Caco-2 (cell line): ENCODE measurements around the gene GSE1. TPM values are rescaled to one million over a fixed set of nuclear protein-coding genes. Genes with fewer than 3 reads are reported as not detected.

Source experiments
- BruUV-seq: library from RNA; stranded (reverse); fragments of 400-500 nt; replicated peaks from 2 replicates; lab custom pipeline; 2021; lab: Mats Ljungman, UMichigan
- CTCF ChIA-PET: fragments of 300-600 bp; sonication (Branson Sonifier 250); formaldehyde crosslinking; loops from one replicate; lab custom pipeline; 2022; ENCODE audit warnings: antibody characterized with exemption; lab: Charles Lee
- POLR2A ChIA-PET: fragments of 300-600 bp; sonication (Branson Sonifier 250); formaldehyde crosslinking; loops from one replicate; lab custom pipeline; 2022; ENCODE audit warnings: antibody characterized with exemption; lab: Charles Lee
- DNase-seq, 2 experiments: peaks; one replicate each; pipeline versions ENCODE4 v3.0.0 to v3.0.0-alpha.2; 2020 to 2022
- H3K27me3 ChIP-seq: replicated peaks from 2 replicates; pipeline ENCODE4 v1.6.0; 2011; ENCODE audit warnings: low read length; ENCODE audit not compliant: control insufficient read depth, insufficient read depth
- H3K36me3 ChIP-seq: 2 replicates; pipeline ENCODE4 v1.5.1; 2011; ENCODE audit warnings: low read length; ENCODE audit not compliant: control insufficient read depth, insufficient read depth
- H3K4me1 ChIP-seq: fragments of 250-450 bp; sonication (Bioruptor Pico); 2 replicates; pipeline ENCODE4 v1.5.1; 2020; ENCODE audit warnings: mild to moderate bottlenecking
- H3K4me3 ChIP-seq: 2 replicates; pipeline ENCODE4 v1.5.1; 2011; ENCODE audit warnings: low read depth, mild to moderate bottlenecking, control low read depth, low read length
- H3K9me3 ChIP-seq: fragments of 250-450 bp; sonication (Bioruptor Pico); 2 replicates; pipeline ENCODE4 v1.5.1; 2020; ENCODE audit warnings: mild to moderate bottlenecking, moderate library complexity
- H3K27ac Mint-ChIP-seq: one replicate; pipeline ENCODE4 v1.8.0; 2022; ENCODE audit warnings: mixed read lengths; ENCODE audit not compliant: unreplicated experiment
- H3K27me3 Mint-ChIP-seq: one replicate; pipeline ENCODE4 v1.8.0; 2022; ENCODE audit warnings: mixed read lengths; ENCODE audit not compliant: insufficient read depth, unreplicated experiment
- H3K36me3 Mint-ChIP-seq: one replicate; pipeline ENCODE4 v1.8.0; 2022; ENCODE audit warnings: mild to moderate bottlenecking, mixed read lengths; ENCODE audit not compliant: insufficient read depth, unreplicated experiment
- H3K4me1 Mint-ChIP-seq: one replicate; pipeline ENCODE4 v1.8.0; 2022; ENCODE audit warnings: low read depth, mixed read lengths; ENCODE audit not compliant: unreplicated experiment
- H3K4me3 Mint-ChIP-seq: one replicate; pipeline ENCODE4 v1.8.0; 2022; ENCODE audit warnings: mild to moderate bottlenecking, moderate library complexity, mixed read lengths; ENCODE audit not compliant: unreplicated experiment
- H3K9me3 Mint-ChIP-seq: one replicate; pipeline ENCODE4 v1.8.0; 2022; ENCODE audit warnings: mixed read lengths; ENCODE audit not compliant: unreplicated experiment
- intact Hi-C: fragments of 100-400 bp; cut with micrococcal nuclease; formaldehyde crosslinking; loops from one replicate; pipeline ENCODE4 v1.10.0; 2022; ENCODE audit not compliant: unreplicated experiment
- total RNA-seq: library from RNA; stranded (reverse); gene quantifications from 2 replicates; pipeline ENCODE4 v1.2.3, GENCODE V29; 2022
- TF ChIP-seq, protein P1 (sequence below), 2 experiments: fragments of 200-600 bp in 1 of 2; IDR thresholded peaks; 1 replicate in 1 of 2; 2 replicates in 1 of 2; pipeline versions ENCODE4 v1.5.1 to v1.8.0; 2011 to 2022; ENCODE audit warnings: antibody characterized with exemption in 1 of 2, control low read depth in 1 of 2, inconsistent platforms in 1 of 2, low read depth in 1 of 2, low read length in 1 of 2, mild to moderate bottlenecking in 1 of 2, moderate library complexity in 1 of 2; ENCODE audit not compliant: insufficient read depth in 1 of 2, severe bottlenecking in 1 of 2, unreplicated experiment in 1 of 2

Gene GSE1
- total RNA-seq, 1 experiment from 2014 or later = 142 TPM

DNA sequence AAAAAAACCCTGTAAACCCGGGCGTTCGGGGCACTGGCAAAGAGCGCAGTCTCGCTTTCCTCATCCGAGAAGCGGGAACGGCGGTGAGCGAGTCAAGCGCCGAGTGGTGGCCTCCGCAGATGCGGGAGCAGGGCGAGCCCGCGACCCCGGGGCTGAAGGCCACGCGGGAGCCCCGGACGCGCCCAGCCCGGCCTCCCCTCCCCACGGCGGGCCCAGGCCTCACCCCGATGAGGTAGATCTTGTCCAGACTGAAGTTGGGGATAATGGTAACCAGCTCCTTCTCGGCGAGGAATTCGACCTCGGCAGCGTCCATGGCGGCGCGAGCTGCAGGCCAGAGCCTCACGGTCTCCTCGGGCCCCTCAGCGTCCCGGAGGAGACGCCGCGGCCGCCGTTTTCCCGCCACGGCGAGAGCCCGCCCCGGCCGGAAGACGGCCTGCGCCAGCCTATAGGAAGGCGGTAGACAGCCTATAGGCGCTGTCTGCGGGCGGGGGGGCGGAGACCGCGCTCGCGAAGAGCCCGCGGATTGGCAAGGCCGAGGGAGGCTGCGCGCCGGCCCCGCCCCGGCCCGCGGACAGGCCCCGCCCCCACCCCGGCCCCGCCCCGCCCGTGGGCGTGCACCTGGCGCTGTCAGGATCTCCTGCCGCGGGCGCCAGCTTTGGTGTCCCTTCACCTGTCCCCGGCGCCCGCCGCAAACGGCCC lies 75.6 kb downstream of the GSE1 start, which contains the start of gene GINS2:
TSS of gene GINS2 (minus strand) at position 369 of the 699 bp plus-strand sequence. CDS start at position 313, 56 bp downstream.
- BruUV-seq = no TSS peak
- peak within 1 kb of the TSS; percentile 66 for H3K27ac Mint-ChIP-seq
- POLR2A ChIA-PET = interaction anchor here (0.6 to 1.1 kb wide), 4 partner anchors 10 to 137 kb away, joined by 3 to 7 read pairs (median 3); partner anchors contain the start of gene GSE1
- CTCF ChIA-PET = interaction anchor here (0.6 to 2.7 kb wide), 10 partner anchors 13 to 153 kb away, joined by 3 to 16 read pairs (median 4); partner anchors contain the start of gene GSE1
- Histone ChIP-seq H3K9me3 (no peaks in the 10 kb centered on the region), H3K4me1 (peaks cover 32% of the 10 kb centered on the region), H3K27me3 (no peaks in the 10 kb centered on the region), H3K36me3 (peaks cover 3% of the 10 kb centered on the region; the same call in 1 of the 2 replicates), H3K4me3 (peak within 1 kb of the TSS; percentile 96)
- TF ChIP-seq, protein P1, sequence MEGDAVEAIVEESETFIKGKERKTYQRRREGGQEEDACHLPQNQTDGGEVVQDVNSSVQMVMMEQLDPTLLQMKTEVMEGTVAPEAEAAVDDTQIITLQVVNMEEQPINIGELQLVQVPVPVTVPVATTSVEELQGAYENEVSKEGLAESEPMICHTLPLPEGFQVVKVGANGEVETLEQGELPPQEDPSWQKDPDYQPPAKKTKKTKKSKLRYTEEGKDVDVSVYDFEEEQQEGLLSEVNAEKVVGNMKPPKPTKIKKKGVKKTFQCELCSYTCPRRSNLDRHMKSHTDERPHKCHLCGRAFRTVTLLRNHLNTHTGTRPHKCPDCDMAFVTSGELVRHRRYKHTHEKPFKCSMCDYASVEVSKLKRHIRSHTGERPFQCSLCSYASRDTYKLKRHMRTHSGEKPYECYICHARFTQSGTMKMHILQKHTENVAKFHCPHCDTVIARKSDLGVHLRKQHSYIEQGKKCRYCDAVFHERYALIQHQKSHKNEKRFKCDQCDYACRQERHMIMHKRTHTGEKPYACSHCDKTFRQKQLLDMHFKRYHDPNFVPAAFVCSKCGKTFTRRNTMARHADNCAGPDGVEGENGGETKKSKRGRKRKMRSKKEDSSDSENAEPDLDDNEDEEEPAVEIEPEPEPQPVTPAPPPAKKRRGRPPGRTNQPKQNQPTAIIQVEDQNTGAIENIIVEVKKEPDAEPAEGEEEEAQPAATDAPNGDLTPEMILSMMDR (IDR thresholded peaks at IDR 0.05; ENCODE audit: insufficient read depth in 1 of 2, low read depth in 1 of 2, low read length in 1 of 2, severe bottlenecking in 1 of 2, unreplicated experiment in 1 of 2) = no peak
- peak within 1 kb of the TSS; percentile 79 for H3K4me3 Mint-ChIP-seq
- H3K9me3 Mint-ChIP-seq = no peaks in the 10 kb centered on the region
- peak; percentile 97 to 98 for DNase-seq
- H3K27me3 Mint-ChIP-seq = no peaks in the 10 kb centered on the region
- intact Hi-C loops = loop anchor here (1.0 to 5.0 kb wide), 2 partner anchors 13 to 209 kb away; partner anchors contain the start of gene IRF8
- H3K36me3 Mint-ChIP-seq = peaks cover 40% of the 10 kb centered on the region
- peaks cover 15% of the 10 kb centered on the region for H3K4me1 Mint-ChIP-seq

DNA sequence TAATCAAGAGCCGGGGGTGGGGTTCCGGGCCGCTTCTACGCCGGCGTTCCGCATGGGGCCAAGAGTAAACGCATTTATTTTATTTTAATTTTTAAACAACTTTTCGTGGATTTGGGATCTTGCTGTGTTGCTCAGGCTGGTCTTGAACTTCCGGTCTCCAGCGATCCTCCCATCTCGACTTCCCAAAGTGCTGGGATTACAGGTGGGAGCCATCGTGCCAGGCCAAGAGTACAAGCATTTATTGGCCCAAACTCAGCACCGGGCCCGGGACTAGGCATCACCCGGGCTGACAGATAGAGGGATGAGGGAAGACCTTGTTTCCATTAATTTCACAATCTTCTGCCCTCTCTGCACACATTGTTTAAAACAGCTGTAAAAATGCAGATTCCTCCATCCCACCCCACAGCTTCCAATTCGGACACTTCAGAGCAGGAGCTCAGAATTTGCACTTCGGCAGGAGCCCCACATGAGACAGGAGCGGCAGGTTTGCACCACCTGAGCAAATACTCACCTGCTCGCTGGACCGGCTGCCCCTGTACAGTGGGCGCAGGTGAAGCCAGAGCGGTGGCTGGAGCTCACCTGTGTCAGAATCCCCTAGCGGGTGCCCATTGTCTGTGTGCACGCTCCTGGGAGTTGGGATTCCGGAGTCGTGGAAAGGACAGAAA lies 76.3 kb downstream of the GSE1 start:
- ChIA-PET POLR2A (interaction anchor here (0.5 to 1.1 kb wide), 4 partner anchors 76 to 138 kb away, joined by 3 to 7 read pairs (median 4); partner anchors contain the start of gene GSE1), CTCF (interaction anchor here (0.5 to 2.7 kb wide), 14 partner anchors 14 to 154 kb away, joined by 3 to 16 read pairs (median 4); partner anchors contain the start of gene GSE1)
- Mint-ChIP-seq H3K36me3 (peaks cover 36% of the 10 kb centered on the region), H3K9me3 (no peaks in the 10 kb centered on the region), H3K4me3 (peak overlapping the region; percentile 79), H3K27ac (no peak overlapping the region), H3K4me1 (peaks cover 15% of the 10 kb centered on the region), H3K27me3 (no peaks in the 10 kb centered on the region)
- no peaks in the 10 kb centered on the region for H3K27me3 ChIP-seq
- intact Hi-C loops = loop anchor here (1.0 to 5.0 kb wide), 2 partner anchors 14 to 208 kb away; partner anchors contain the start of gene IRF8
- H3K4me3 ChIP-seq = peak overlapping the region; percentile 58
- TF ChIP-seq, protein P1 (IDR thresholded peaks at IDR 0.05; ENCODE audit: insufficient read depth in 1 of 2, low read depth in 1 of 2, low read length in 1 of 2, severe bottlenecking in 1 of 2, unreplicated experiment in 1 of 2) = peak; percentile 12 to 45
- BruUV-seq = no TSS peak
- H3K9me3 ChIP-seq = no peaks in the 10 kb centered on the region
- peaks cover 3% of the 10 kb centered on the region; the same call in 1 of the 2 replicates for H3K36me3 ChIP-seq
- H3K4me1 ChIP-seq = peaks cover 32% of the 10 kb centered on the region
- peak; percentile 78 to 80 for DNase-seq

DNA sequence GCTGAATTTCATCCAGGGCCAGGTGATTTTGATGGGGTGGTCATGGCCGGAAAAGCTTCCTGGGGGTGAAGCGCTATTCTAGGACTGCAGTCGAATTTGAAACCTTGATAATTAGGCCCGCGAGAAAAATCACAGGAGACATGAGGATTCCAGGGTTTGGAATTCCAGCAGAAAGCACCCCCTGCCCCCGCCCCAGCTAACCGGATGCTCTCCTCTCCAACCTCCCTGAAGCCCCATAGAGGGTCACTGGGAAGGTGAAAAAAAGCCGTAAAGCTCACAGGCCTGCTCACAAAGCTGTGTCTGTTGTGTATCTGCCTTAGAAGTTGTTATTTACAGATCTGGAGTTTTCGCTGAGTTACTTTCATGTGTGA lies 76.8 kb downstream of the GSE1 start:
- H3K36me3 Mint-ChIP-seq = peaks cover 31% of the 10 kb centered on the region
- ChIA-PET POLR2A (interaction anchor here (0.5 to 1.1 kb wide), 2 partner anchors 78 to 108 kb away, joined by 3 to 4 read pairs; no protein-coding TSS in a partner anchor), CTCF (interaction anchor here (0.5 to 2.7 kb wide), 10 partner anchors 14 to 131 kb away, joined by 3 to 16 read pairs (median 5); partner anchors contain the start of gene GSE1)
- H3K9me3 ChIP-seq = no peaks in the 10 kb centered on the region
- no peaks in the 10 kb centered on the region for H3K27me3 ChIP-seq
- no peak for DNase-seq
- peaks cover 15% of the 10 kb centered on the region for H3K4me1 Mint-ChIP-seq
- no peaks in the 10 kb centered on the region for H3K27me3 Mint-ChIP-seq
- H3K27ac Mint-ChIP-seq = no peak overlapping the region
- intact Hi-C loops = loop anchor here (1.0 to 5.0 kb wide), 2 partner anchors 15 to 207 kb away; partner anchors contain the start of gene IRF8
- H3K9me3 Mint-ChIP-seq = no peaks in the 10 kb centered on the region
- peaks cover 32% of the 10 kb centered on the region for H3K4me1 ChIP-seq
- BruUV-seq = no TSS peak
- no peak overlapping the region for H3K4me3 ChIP-seq
- peak overlapping the region; percentile 79 for H3K4me3 Mint-ChIP-seq
- TF ChIP-seq, protein P1 (IDR thresholded peaks at IDR 0.05; ENCODE audit: insufficient read depth in 1 of 2, low read depth in 1 of 2, low read length in 1 of 2, severe bottlenecking in 1 of 2, unreplicated experiment in 1 of 2) = no peak
- H3K36me3 ChIP-seq = peaks cover 3% of the 10 kb centered on the region; the same call in 1 of the 2 replicates
